Activated CD8-positive, alpha-beta memory T cell treated with anti-CD3 and anti-CD28 coated beads, Interleukin-2, amount 50 U/mL, for 48 hours (primary cell): ENCODE measurements around the gene FMNL1.

ENCODE experiments used
- DNase-seq: peaks from one replicate; pipeline ENCODE4 v3.0.0-alpha.2; 2020

Gene FMNL1

DNA sequence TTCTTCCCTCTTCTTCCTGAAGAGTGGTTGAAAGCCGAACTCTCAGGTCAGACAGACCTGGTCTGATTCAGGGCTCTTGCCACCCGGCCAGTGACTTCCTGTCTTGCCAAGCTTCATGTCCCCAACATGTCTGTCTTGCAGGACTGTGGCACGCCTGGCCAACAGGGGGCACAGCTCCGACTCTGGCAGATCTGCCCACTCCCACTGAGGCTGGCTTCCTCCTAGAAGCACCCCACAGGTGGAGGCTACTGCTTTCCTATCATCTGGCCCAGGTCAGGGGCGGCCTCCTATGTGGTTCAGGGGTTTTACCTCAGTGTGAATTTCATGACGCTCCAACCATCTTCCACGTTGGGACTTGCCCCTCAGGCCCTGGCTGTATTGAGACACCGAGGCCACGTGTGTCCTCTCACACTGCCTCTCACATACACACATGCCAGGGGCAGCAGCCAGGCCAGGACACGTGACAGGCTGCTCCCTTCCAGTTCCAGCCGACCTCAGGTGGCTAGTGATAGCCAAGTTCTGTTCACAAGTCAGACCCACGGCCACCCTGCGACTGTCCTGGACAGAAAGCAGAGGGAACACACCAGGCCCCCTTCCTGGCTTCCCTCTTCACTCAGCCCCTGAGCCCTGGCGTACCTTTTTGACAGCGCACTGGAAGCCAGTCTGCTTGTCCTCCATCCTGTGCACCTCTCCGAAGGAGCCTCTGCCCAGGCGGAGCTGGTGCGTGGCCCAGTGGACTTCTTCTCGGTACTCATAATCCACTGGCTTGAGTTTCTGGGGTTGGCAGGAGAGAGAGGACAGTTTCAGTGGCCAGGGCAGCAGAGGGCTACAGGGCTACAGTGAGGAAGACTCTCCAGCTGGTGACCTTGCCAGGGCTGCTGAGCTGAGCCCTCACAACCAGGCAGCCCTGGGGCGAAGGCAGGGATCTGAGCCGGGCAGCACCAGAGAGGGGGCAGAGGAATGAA lies 62.8 kb downstream of the FMNL1 start:
- no peak for DNase-seq

DNA sequence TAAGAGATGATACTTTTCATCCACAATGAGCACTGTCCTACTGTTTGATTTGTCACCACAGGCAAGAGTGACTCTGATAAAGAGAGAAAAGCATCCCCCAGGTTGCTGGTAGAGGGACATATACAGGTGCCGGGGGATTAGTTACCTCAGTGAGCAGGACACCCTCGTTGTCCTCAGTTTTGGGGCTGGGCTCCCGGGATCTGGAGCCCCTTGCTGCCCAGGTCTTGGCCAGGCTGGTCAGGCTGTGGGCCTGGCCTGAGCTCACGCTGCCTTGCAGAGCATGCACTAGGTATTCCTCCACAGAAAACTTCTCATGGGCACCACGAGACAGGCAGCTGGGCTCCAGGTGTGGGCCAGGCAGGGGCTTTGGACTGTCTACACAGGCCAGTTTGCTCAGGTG lies 64.6 kb downstream of the FMNL1 start:
- DNase-seq: no peak

DNA sequence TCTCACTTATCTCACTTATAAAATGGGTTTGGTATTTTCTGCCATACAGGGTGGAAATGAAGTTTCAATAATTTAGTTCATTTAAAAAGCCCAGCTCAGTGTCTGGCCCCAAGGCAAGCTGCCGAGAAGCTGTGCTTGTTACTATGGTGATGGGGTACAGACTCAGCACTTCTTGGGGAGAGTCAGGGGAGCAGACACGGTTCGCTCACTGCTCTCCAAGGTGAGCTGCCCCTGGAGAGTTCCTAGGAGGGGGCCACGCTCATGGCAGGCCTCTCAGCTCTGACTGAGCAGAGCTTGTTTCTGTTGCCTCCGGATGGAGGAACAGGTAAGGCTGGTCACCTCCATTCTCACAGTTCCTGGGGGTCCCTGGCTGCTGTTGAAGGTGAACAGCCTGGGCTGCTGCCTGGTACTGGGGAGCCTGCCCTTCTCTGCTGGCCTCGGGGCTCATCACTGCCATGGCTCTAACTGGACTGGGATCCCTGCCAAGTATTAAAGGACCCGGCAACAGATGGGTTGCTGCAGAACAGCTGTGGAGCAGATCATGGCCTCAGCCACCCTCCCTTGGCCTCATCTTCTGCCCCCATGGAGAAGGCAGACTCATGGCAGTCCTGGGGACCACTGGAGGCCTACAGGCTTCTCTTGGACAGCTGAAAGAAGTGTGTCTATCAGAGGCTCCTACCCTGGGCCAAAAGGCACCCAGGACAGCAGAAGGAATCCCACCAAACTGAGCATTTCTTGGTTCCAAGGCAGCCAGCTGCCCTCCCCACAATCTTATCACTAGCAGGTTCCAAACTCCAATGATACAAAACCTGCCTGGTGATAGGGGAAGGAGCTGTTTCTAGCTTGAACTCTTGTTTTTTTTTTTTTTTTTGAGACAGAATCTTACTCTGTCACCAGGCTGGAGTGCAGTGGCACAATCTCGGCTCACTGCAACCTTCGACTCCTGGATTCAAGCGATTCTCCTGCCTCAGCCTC lies 66.1 kb downstream of the FMNL1 start:
- no peak for DNase-seq

DNA sequence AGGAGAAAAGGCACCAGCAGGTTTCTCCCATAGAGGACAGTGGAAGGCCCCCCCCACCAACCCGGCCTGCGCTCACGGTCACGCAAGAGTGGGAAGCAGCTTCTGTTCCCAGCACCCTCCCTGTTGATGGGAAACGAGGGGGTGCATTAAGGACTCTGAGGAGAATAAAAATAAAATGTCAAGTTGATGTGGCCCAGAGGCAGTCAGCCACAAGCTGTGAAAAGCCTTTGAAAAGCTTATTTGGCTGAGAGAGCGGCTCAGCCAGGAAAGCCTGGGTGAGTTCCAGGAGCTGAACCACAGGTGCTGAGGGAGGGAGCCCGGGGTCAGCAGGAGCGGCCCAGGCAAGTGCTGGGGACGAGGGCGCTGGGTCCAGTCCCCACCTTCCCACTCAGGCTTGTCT lies 67.1 kb downstream of the FMNL1 start:
- DNase-seq: no peak

DNA sequence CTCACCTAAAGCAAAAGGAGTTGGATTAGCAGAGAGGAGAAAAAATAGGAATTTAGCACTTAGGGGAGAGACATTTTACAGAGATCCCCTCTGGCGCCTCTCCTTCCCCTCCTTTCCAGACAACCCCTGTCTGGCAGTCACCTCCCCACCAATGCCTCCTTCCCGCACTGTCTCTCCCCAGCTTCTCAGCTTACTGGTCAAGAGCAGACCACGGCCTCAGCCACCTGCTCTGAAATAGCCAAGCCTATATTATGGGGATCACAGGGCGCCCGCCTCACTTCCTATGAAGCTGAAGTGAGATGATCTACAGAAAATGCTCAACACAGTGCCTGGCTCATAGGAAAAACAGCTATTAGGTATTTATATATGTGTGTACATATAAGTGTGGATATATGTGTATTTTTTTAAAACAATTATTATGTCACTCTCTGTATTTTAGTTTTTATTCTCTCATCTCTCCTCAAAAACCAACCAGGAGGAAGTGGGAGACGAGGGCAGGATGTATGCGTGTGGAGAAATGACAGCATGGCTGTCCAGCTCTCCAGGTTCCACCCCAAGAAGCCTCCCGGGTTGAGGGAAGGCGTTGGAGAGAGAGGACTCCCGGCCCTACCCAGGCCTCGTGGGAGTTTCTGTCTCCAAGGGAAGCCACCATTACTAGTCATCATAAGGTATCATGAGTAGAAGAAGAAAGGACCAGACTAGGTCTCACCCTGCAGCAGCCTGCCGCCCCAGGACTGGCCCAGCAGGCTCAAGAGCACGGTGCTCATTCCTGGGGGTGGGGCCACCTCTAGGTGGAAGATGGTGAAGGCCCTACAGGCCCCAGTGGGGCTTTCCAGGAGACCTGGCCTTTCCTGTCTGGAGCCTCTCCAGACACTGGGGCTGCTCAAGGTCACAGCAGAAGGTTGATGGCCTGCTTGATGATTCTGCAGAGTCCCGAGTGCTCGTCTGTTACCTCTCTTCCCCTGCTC lies 67.9 kb downstream of the FMNL1 start:
- no peak for DNase-seq

DNA sequence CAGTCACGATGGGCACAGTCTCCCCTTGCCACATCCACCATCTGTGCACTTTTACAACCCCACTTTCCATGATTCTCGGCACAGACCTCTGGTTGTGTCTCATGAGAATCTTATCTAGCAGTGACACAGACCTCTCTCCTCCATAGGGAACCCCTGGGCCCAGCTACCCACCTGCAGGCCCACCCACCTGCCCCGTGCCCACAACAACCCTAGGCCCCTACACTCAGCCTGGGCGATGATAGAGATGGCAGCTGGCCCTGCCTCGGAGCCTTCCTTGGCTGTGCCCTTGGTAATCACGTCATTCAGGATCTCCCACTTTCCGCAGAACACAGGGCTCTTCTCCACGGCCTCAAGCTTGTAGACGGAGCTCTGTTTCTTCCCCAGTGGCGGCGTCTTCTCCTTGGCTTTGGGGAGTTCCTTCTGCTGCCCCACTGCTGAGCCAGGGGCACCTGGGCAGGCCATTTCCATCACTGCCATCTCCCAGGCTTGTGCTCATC lies 68.6 kb downstream of the FMNL1 start:
- DNase-seq: no peak

DNA sequence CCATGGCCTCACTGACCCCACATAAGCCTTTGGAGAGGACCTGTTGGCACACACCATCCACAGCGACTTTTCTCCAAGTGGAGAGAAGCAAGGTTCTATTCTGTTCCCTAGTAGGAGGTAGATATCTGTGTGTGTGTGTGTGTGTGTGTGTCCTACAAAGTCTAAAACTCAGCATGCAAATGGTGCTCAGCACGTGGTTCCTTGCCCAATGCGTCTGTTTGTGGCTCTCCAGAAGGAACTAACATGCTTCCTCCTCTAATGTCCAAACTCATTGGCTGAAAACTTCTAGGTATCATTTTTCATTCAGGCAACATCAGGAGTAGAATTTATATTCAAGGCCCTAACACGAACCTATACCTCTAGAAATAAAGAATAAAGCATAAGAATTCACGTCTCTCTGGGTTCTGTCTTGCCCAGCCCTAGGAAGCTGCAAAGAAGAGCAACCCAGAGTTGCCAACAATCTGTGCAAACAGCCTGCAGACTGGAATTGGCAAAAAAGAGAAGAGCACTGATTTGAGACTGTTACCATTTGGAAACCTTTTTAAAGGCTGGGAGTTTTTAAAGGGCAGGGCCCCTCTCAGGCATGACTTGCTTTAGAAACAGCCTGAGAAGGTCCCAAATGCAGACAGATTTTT lies 69.6 kb downstream of the FMNL1 start:
- DNase-seq: no peak

DNA sequence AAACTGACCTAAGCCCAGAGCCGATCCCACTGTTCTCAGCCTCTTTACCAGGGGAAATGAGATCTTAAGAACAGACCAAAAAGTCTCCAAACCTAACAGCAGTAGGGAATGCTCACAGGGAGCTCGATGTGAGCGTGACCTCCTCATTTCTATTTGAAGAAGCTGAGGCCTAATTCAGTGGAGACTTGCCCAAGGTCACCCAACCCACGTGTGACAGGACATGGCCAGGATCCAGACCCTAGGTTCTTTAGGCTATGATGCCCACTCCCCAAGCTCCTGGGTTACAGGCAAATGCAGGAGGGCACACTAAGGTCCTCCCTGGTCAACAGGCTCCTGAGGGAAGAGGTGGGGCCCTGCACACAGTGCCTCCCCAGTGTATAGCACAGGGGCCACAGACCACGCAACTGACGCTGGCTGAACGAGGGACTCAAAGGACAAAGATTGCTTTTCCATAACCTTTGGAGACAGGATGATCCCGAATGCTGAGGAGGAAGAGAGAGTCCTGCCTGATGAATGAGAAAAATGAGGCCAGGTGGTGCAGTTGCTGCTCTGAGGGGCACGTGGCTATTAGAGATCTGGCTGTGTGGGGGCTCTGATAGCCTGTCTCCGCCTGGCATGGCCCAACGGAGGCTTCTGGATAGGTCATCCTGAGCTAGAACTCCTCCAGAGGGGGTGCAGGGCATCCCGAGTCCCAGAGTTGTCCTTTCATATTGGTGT lies 71.2 kb downstream of the FMNL1 start:
- DNase-seq: no peak

DNA sequence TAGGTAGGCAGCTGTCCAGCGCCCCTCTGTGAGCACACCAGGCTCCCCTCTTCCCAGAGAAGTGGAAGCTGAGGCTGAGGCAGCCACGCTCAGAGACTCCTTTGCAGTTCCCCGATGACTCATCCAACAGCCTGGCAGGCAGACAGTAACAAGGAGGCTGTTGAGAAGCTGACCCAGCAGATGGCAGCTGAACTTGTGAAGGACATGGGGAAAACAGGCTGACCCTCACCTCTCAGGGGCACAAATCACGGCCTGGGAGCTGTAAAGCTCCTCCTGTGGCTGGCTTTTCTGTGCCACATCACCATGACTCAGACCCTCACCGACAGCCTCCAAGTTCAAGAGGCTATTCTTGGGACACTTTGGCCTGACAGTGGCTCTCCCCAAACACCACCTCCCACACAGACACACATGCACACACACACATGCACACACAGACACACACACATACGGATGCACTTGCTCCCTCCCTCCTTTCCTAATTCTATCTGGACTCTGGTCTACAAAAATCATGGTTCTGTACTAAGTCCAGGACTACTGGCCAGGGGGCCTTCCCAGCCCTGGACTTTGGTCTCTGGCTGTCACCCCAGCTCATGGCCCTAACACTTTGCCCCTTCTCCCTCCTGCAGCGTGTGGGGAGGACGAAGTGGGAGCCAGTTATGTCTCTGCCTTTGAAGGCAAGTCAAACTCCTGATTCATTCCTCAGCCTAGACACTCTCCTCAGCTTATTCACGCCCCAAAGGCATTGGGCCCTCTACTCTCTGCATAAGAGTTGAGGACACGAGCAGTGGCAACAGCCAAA lies 71.9 kb downstream of the FMNL1 start:
- DNase-seq: no peak

DNA sequence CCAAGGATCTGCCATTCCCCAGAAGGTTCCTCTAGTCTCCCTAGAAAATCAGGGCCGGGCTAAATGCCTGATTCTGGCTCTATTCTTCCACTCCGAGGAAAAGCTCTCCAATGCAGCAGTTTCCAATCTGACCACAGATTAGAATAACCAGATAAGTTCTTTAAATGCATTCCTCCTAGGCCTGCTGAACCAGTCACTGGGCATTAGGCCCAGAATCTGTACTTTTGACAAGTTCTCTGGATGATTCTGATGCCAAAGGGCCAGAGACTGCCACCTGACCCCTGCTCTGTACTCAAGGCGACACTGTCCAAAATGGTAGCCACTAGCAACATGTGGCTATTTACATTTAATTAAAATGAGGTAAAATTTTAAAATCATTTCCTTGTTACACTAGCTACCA lies 72.8 kb downstream of the FMNL1 start:
- DNase-seq: no peak

DNA sequence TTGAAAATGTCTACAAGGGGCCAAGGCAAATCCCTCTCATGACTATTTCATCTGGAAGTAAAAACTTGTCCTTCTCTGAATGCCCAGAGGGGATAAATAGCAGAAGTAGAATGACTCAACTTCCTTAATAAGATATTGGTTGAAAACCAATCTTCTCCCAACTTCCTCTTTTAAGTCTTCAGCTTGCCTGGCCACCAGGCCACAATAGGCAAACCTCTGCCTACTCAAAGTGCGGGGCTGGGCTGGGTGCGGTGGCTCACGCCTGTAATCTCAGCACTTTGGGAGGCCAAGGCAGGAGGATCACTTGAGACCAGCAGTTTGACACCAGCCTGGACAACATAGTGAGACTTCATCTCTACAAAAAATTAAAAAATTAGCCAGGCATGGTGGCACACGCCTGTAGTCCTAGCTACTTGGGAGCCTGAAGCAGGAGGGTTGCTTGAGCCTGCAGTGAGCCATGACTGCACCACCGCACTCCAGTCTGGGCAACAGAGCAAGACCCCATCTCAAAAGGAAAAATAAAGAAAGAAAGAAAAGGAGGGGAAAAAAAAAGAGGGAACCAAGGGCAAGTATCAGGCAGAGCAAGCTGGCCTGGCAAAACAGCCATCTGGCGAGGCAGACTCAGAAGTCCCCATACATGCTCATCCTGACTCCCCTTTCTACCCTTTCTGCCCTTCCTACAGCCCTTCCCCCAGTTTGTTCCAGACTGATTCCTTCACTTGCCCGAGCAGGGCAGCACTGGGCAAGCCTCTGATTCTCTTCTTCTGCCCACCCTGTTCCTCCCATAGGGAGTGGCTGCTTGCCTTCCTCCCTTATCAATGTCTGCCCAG lies 74.5 kb downstream of the FMNL1 start:
- no peak for DNase-seq

DNA sequence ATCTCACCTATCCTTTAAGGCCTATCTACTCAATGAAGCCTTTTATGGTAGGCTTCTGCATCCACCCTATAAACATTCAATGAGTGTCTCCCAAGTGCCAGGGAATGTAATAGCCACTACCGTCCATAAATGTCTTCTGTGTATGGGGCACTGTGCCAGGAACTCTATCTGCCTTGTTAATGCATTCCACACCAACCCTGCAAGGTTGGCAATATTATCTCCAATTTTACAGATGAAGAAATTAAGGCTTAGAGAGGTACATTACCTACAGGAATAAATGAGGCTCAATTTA lies 75.1 kb downstream of the FMNL1 start:
- no peak for DNase-seq
